Esophagus (tissue), 2 donors: ENCODE measurements around the gene STRIP1. TPM values are rescaled to one million over a fixed set of nuclear protein-coding genes. Genes with fewer than 3 reads are reported as not detected.

Source experiments
- H3K27ac ChIP-seq, 2 donors: one replicate each; pipeline ENCODE4 v1.5.1; 2013; ENCODE audit warnings: low read depth in 2 of 2, mild to moderate bottlenecking in 2 of 2, inconsistent platforms in 1 of 2, low read length in 1 of 2, moderate library complexity in 1 of 2
- H3K27me3 ChIP-seq, 2 donors: one replicate each; pipeline ENCODE4 v1.6.1; 2013; ENCODE audit warnings: low read length in 2 of 2, control low read depth in 1 of 2, mild to moderate bottlenecking in 1 of 2; ENCODE audit not compliant: insufficient read depth in 2 of 2, control insufficient read depth in 1 of 2
- H3K36me3 ChIP-seq, 2 donors: one replicate each; pipeline ENCODE4 v1.6.1; 2013; ENCODE audit warnings: low read length in 1 of 2; ENCODE audit not compliant: control insufficient read depth in 2 of 2, insufficient read depth in 2 of 2
- H3K4me1 ChIP-seq, 2 donors: one replicate each; pipeline ENCODE4 v1.6.1; 2013; ENCODE audit warnings: low read length in 1 of 2; ENCODE audit not compliant: control insufficient read depth in 2 of 2, insufficient read depth in 2 of 2
- H3K4me3 ChIP-seq, 2 donors: one replicate each; pipeline ENCODE4 v1.5.1; 2013; ENCODE audit warnings: low read length in 2 of 2, mild to moderate bottlenecking in 2 of 2, low read depth in 1 of 2, moderate library complexity in 1 of 2
- H3K9me3 ChIP-seq, 2 donors: one replicate each; pipeline ENCODE4 v1.6.1; 2013; ENCODE audit warnings: mild to moderate bottlenecking in 2 of 2, low read depth in 1 of 2, low read length in 1 of 2, moderate library complexity in 1 of 2; ENCODE audit not compliant: control insufficient read depth in 2 of 2, insufficient read depth in 1 of 2
- WGBS, 2 donors: extraction: QIAGEN DNeasy Blood & Tissue Kit; methylation state at CpG; one replicate each; pipeline ENCODE4 v1.1.7; 2013; 5-methylcytosine and 5-hydroxymethylcytosine counted together
- polyA plus RNA-seq, 2 donors: library from polyadenylated mRNA; stranded (reverse); fragments of 200-250 nt; gene quantifications; one replicate each; pipeline ENCODE4 v1.2.3, GENCODE V29; 2013
- donor health status: healthy with polysubstance abuse.
- donor health status: Bipolar disorder and iron deficiency.

The STRIP1 gene
- polyA plus RNA-seq, 2 donors, result 12.3 to 14.0 TPM

DNA sequence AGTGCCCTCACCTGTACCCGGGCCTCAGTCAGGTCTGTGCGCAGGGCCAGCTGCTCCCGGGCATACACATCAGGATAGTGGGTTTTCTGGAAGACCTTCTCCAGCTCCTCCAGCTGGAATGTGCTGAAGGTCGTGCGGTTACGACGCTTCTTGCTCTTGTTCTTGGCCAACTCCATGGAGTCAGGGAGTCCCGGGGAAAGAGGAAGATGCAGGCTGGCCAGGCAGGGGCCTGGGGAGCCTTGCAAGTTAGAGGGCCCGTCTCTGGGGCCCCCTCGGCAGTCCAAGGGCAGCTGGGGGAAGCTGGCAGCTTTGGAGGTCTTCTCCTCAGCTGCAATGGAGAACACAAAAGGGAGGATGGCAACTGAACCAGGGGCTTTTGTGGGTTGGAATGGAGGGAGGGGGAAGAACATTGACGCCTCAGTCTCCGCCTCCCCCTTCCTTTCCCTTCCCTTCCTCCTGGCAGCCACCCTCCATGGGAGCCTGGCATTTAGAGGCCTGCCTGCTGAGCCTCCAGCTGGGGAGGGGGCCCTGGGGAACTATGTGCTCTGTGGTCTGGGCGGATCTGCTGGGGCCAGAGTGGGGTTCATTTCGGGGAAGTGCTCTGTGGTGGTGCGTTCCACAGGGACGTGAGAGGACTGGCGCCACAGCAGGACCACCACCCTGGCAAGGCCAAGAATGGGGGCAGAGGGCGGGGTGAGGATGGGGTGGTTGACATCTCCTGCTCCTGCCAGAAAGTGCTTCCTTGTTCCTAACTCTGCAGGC, 30.3 kb downstream of the STRIP1 start:
- H3K4me3 ChIP-seq, result no peak overlapping the region
- 88 to 89% methylated on average over 18 of the region's 18 CpGs for whole genome bisulfite sequencing, 2 donors
- peaks cover 5 to 24% of the 10 kb centered on the region in 2 donors for H3K27me3 ChIP-seq
- peaks cover 0 to 5% of the 10 kb centered on the region in 2 donors for H3K36me3 ChIP-seq
- H3K27ac ChIP-seq, result no peak overlapping the region
- H3K4me1 ChIP-seq, result peaks cover 4 to 7% of the 10 kb centered on the region in 2 donors
- peaks cover 7 to 12% of the 10 kb centered on the region in 2 donors for H3K9me3 ChIP-seq

- no peak overlapping the region for H3K27ac ChIP-seq
- peaks cover 0 to 2% of the 10 kb centered on the region in 2 donors for H3K36me3 ChIP-seq
- H3K9me3 ChIP-seq, result peaks cover 7 to 12% of the 10 kb centered on the region in 2 donors
- peaks cover 5 to 34% of the 10 kb centered on the region in 2 donors for H3K27me3 ChIP-seq
- WGBS, 2 donors, result 88 to 91% methylated on average over 5 of the region's 5 CpGs
- H3K4me3 ChIP-seq, result no peak overlapping the region
- H3K4me1 ChIP-seq, result peaks cover 7 to 9% of the 10 kb centered on the region in 2 donors
Measured at GRCh38 chr1:110065841-110066240, 31.4 kb downstream of the STRIP1 start.

DNA sequence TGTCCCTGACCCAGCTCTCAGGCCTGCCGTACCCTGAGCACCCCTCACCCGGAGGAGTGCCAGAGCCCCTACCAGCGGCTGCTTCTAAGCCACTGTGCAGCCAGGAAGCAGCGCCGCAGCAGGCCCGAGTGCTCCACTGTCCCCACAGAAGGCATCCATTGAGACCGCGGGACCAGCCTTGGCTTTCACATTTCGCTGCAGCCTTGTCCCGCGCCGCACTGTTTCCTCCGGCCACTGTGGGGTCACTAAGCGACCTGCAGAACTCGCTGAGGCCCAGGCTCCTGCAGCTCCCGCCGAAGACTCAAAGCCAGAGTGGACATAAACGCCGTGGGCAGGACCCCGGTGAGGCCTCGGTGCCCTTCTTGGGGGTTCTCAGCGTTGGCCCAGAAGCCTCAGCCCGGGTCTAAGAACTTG, 33.1 kb downstream of the STRIP1 start:
- Histone ChIP-seq H3K4me1 (peaks cover 7 to 9% of the 10 kb centered on the region in 2 donors), H3K27ac (no peak overlapping the region), H3K27me3 (peaks cover 7 to 40% of the 10 kb centered on the region in 2 donors), H3K4me3 (no peak overlapping the region), H3K36me3 (no peaks in the 10 kb centered on the region), H3K9me3 (peaks cover 7 to 12% of the 10 kb centered on the region in 2 donors)
- WGBS, 2 donors, result 63 to 68% methylated on average over 23 of the region's 23 CpGs

DNA sequence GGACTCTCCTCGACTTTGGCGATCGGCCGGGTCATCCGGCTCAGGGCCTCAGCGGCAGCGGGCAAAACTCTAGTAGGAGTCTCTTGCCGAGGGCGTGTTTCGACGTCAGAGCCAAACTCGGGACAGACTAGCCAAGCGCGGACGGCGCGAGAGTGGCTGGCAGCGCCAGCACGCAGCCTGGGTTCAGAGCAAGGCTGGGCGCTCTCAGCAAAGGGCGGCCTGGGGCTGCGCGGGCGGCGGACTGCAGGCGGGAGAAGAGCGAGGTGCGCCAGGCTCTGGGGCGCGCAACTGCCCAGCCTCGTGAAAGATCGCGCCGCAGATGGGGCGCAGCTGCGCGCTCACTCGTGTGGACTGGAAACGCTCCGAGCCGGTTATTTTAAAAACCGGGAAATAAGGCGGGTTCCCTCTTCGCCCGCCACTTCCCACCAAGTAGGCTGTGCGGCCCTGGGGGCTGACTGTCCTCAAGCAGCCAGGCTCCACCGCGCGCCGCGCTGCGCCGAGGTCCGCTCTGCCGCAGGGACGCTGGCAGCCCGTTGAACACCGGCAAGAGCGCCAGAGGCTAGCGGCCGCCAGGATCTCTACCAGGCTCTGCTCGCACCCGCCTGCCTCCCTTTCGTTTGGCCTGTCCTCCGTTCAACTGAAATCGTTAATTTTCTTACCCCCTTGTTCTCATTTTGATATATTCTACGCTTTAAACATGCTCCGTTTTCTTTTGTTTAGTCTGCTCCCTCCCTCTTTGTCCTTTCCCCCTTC, 33.6 kb downstream of the STRIP1 start:
- H3K4me3 ChIP-seq, result no peak overlapping the region
- H3K36me3 ChIP-seq, result no peaks in the 10 kb centered on the region
- 18% methylated on average over 64 to 68 of the region's 68 CpGs for WGBS, 2 donors
- peaks cover 7 to 12% of the 10 kb centered on the region in 2 donors for H3K9me3 ChIP-seq
- H3K4me1 ChIP-seq, result peaks cover 7 to 9% of the 10 kb centered on the region in 2 donors
- H3K27me3 ChIP-seq, result peaks cover 7 to 40% of the 10 kb centered on the region in 2 donors
- no peak overlapping the region for H3K27ac ChIP-seq

- Histone ChIP-seq H3K4me3 (peak overlapping the region in 1 of 2 donors; percentile 17), H3K27me3 (peaks cover 7 to 40% of the 10 kb centered on the region in 2 donors), H3K27ac (no peak overlapping the region), H3K4me1 (peaks cover 7 to 9% of the 10 kb centered on the region in 2 donors), H3K36me3 (no peaks in the 10 kb centered on the region), H3K9me3 (peaks cover 7 to 12% of the 10 kb centered on the region in 2 donors)
- WGBS, 2 donors, result 12% methylated on average over 68 of the region's 68 CpGs
Measured at GRCh38 chr1:110068646-110069403, 34.4 kb downstream of the STRIP1 start.

GRCh38 chr1:110069404-110070281, 35.2 kb downstream of the STRIP1 start:
- Histone ChIP-seq H3K4me1 (peaks cover 7 to 9% of the 10 kb centered on the region in 2 donors), H3K4me3 (peak overlapping the region in 1 of 2 donors; percentile 18), H3K27ac (no peak overlapping the region), H3K9me3 (peaks cover 7 to 12% of the 10 kb centered on the region in 2 donors), H3K27me3 (peaks cover 7 to 40% of the 10 kb centered on the region in 2 donors), H3K36me3 (no peaks in the 10 kb centered on the region)
- 23 to 26% methylated on average over 64 of the region's 64 CpGs for WGBS, 2 donors

- peaks cover 7 to 40% of the 10 kb centered on the region in 2 donors for H3K27me3 ChIP-seq
- peaks cover 7 to 9% of the 10 kb centered on the region in 2 donors for H3K4me1 ChIP-seq
- no peaks in the 10 kb centered on the region for H3K36me3 ChIP-seq
- H3K9me3 ChIP-seq, result peaks cover 7 to 12% of the 10 kb centered on the region in 2 donors
- peak overlapping the region in 1 of 2 donors; percentile 18 for H3K4me3 ChIP-seq
- 5 to 8% methylated on average over 28 to 52 of the region's 52 CpGs for WGBS, 2 donors
- no peak overlapping the region for H3K27ac ChIP-seq
Measured at GRCh38 chr1:110070282-110070669, 35.9 kb downstream of the STRIP1 start.

GRCh38 chr1:110070671-110071242, 36.3 kb downstream of the STRIP1 start, which contains the start of gene ALX3:
Gene ALX3 (minus strand): TSS chr1:110070672. CDS start chr1:110070612, 60 bp downstream.
- Histone ChIP-seq H3K4me3 (peak within 1 kb of the TSS in 1 of 2 donors; percentile 18), H3K4me1 (peaks cover 7 to 9% of the 10 kb centered on the region in 2 donors), H3K9me3 (peaks cover 7 to 12% of the 10 kb centered on the region in 2 donors), H3K27me3 (peaks cover 7 to 40% of the 10 kb centered on the region in 2 donors), H3K27ac (no peak within 1 kb of the TSS), H3K36me3 (no peaks in the 10 kb centered on the region)
- 11 to 30% methylated on average over 10 to 27 of the region's 27 CpGs for WGBS, 2 donors
